ENCODE measurements around the gene GPAM. TPM values are rescaled to one million over a fixed set of nuclear protein-coding genes. Genes with fewer than 3 reads are reported as not detected.
A peak's percentile ranks its signal among the peaks of the same experiment; 100 is the strongest.

The GPAM gene
- total and polyA plus RNA-seq, 2 experiments from 2014 or later: 4.7 to 11.1 TPM

GRCh38 chr10:112137154-112137987 is 46.2 kb downstream of the GPAM start:
- H3K4me3 ChIP-seq: no peak overlapping the region
- H3K27ac ChIP-seq: no peak overlapping the region
- no peaks in the 10 kb centered on the region for H3K27me3 ChIP-seq
- TF ChIP-seq CTCF (IDR thresholded peaks at IDR 0.05; ENCODE audit: low read depth, low read length): peak; percentile 91
- DNase-seq (ENCODE audit: low read depth in 1 of 2, low spot score in 1 of 2): peak; percentile 72 to 85
- H3K4me1 ChIP-seq (ENCODE audit: low read depth): no peaks in the 10 kb centered on the region
- no peaks in the 10 kb centered on the region for H3K36me3 ChIP-seq
- H3K9me3 ChIP-seq (ENCODE audit: low read depth): no peaks in the 10 kb centered on the region

GRCh38 chr10:112136486-112137153 is 46.9 kb downstream of the GPAM start:
- H3K9me3 ChIP-seq (ENCODE audit: low read depth): no peaks in the 10 kb centered on the region
- H3K27me3 ChIP-seq: no peaks in the 10 kb centered on the region
- H3K36me3 ChIP-seq: no peaks in the 10 kb centered on the region
- no peak overlapping the region for H3K4me3 ChIP-seq
- H3K4me1 ChIP-seq (ENCODE audit: low read depth): no peaks in the 10 kb centered on the region
- no peak overlapping the region for H3K27ac ChIP-seq
- no peak for DNase-seq (ENCODE audit: low read depth in 1 of 2, low spot score in 1 of 2)
- TF ChIP-seq CTCF (IDR thresholded peaks at IDR 0.05; ENCODE audit: low read depth, low read length): no peak

- no peak for DNase-seq (ENCODE audit: low read depth in 1 of 2, low spot score in 1 of 2)
- H3K9me3 ChIP-seq (ENCODE audit: low read depth): no peaks in the 10 kb centered on the region
- no peak overlapping the region for H3K4me3 ChIP-seq
- H3K27me3 ChIP-seq: no peaks in the 10 kb centered on the region
- H3K4me1 ChIP-seq (ENCODE audit: low read depth): no peaks in the 10 kb centered on the region
- H3K27ac ChIP-seq: no peak overlapping the region
- H3K36me3 ChIP-seq: no peaks in the 10 kb centered on the region
- no peak for TF ChIP-seq CTCF (IDR thresholded peaks at IDR 0.05; ENCODE audit: low read depth, low read length)
Observed at GRCh38 chr10:112135604-112136003, 48.0 kb downstream of the GPAM start.

- no peaks in the 10 kb centered on the region for H3K9me3 ChIP-seq (ENCODE audit: low read depth)
- H3K27me3 ChIP-seq: no peaks in the 10 kb centered on the region
- no peaks in the 10 kb centered on the region for H3K4me1 ChIP-seq (ENCODE audit: low read depth)
- no peak overlapping the region for H3K4me3 ChIP-seq
- no peak overlapping the region for H3K27ac ChIP-seq
- no peaks in the 10 kb centered on the region for H3K36me3 ChIP-seq
- DNase-seq (ENCODE audit: low read depth in 1 of 2, low spot score in 1 of 2): peak in 1 of 2 donors; percentile 5
- TF ChIP-seq CTCF (IDR thresholded peaks at IDR 0.05; ENCODE audit: low read depth, low read length): no peak
Observed at GRCh38 chr10:112132435-112132834, 51.1 kb downstream of the GPAM start.

GRCh38 chr10:112131996-112132395 is 51.6 kb downstream of the GPAM start:
- TF ChIP-seq CTCF (IDR thresholded peaks at IDR 0.05; ENCODE audit: low read depth, low read length): no peak
- H3K4me1 ChIP-seq (ENCODE audit: low read depth): no peaks in the 10 kb centered on the region
- no peaks in the 10 kb centered on the region for H3K36me3 ChIP-seq
- no peaks in the 10 kb centered on the region for H3K27me3 ChIP-seq
- DNase-seq (ENCODE audit: low read depth in 1 of 2, low spot score in 1 of 2): no peak
- no peaks in the 10 kb centered on the region for H3K9me3 ChIP-seq (ENCODE audit: low read depth)
- H3K4me3 ChIP-seq: no peak overlapping the region
- no peak overlapping the region for H3K27ac ChIP-seq
